GM19372 (cell line): ENCODE data around the gene ANO7.

Source experiments
- ATAC-seq: cut with Tn5 transposase; IDR thresholded peaks from one replicate; pipeline ENCODE4 v1.9.1; 2021; ENCODE audit warnings: mild to moderate bottlenecking, low read depth, moderate library complexity; ENCODE audit not compliant: unreplicated experiment

The ANO7 gene

GRCh38 chr2:241241669-241242068, 53.2 kb downstream of the ANO7 start:
- ATAC-seq: no peak

- no peak for ATAC-seq
Measured at GRCh38 chr2:241242306-241242705, 53.8 kb downstream of the ANO7 start.

GRCh38 chr2:241244368-241244767, 55.9 kb downstream of the ANO7 start:
- no peak for ATAC-seq

- ATAC-seq: no peak
Measured at GRCh38 chr2:241248289-241248688, 59.8 kb downstream of the ANO7 start.

- ATAC-seq: no peak
Measured at GRCh38 chr2:241248897-241249296, 60.4 kb downstream of the ANO7 start.

GRCh38 chr2:241249654-241250053, 61.2 kb downstream of the ANO7 start:
- no peak for ATAC-seq

GRCh38 chr2:241252778-241253475, 64.5 kb downstream of the ANO7 start:
- no peak for ATAC-seq

GRCh38 chr2:241254904-241255351, 66.5 kb downstream of the ANO7 start:
- no peak for ATAC-seq

- no peak for ATAC-seq
Measured at GRCh38 chr2:241255542-241256167, 67.2 kb downstream of the ANO7 start.

- no peak for ATAC-seq
Measured at GRCh38 chr2:241256168-241256545, 67.7 kb downstream of the ANO7 start.

- ATAC-seq: no peak
Measured at GRCh38 chr2:241257419-241258032, 69.0 kb downstream of the ANO7 start.

- ATAC-seq: no peak
Measured at GRCh38 chr2:241258505-241259280, 70.2 kb downstream of the ANO7 start.

- no peak for ATAC-seq
Measured at GRCh38 chr2:241260911-241261310, 72.4 kb downstream of the ANO7 start.

- no peak for ATAC-seq
Measured at GRCh38 chr2:241261628-241262027, 73.2 kb downstream of the ANO7 start.

- no peak for ATAC-seq
Measured at GRCh38 chr2:241263061-241263460, 74.6 kb downstream of the ANO7 start.

GRCh38 chr2:241265506-241265905, 77.0 kb downstream of the ANO7 start:
- no peak for ATAC-seq

- ATAC-seq: no peak
Measured at GRCh38 chr2:241267249-241268067, 79.0 kb downstream of the ANO7 start.

GRCh38 chr2:241268306-241268705, 79.8 kb downstream of the ANO7 start:
- ATAC-seq: no peak

GRCh38 chr2:241268716-241269445, 80.4 kb downstream of the ANO7 start:
- ATAC-seq: no peak
